ENCODE data around the gene XKR8. TPM values are rescaled to one million over a fixed set of nuclear protein-coding genes. Genes with fewer than 3 reads are reported as not detected.

XKR8 gene, protein sequence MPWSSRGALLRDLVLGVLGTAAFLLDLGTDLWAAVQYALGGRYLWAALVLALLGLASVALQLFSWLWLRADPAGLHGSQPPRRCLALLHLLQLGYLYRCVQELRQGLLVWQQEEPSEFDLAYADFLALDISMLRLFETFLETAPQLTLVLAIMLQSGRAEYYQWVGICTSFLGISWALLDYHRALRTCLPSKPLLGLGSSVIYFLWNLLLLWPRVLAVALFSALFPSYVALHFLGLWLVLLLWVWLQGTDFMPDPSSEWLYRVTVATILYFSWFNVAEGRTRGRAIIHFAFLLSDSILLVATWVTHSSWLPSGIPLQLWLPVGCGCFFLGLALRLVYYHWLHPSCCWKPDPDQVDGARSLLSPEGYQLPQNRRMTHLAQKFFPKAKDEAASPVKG
- polyA plus RNA-seq = 1 to 10 TPM; 2.8 to 4.2 TPM

- Histone ChIP-seq H3K27me3 (ENCODE audit: control insufficient read depth in 1 of 2, insufficient read depth in 2 of 2, low read length in 2 of 2) (no peaks in the 10 kb centered on the region), H3K36me3 (ENCODE audit: control insufficient read depth in 2 of 2, insufficient read depth in 2 of 2, low read length in 1 of 2) (peaks cover 3 to 5% of the 10 kb centered on the region in 2 donors), H3K9me3 (ENCODE audit: control insufficient read depth in 2 of 2, insufficient read depth in 1 of 2, low read depth in 1 of 2, low read length in 1 of 2) (no peaks in the 10 kb centered on the region), H3K4me1 (ENCODE audit: control insufficient read depth in 2 of 2, insufficient read depth in 2 of 2, low read length in 1 of 2) (peaks cover 5 to 16% of the 10 kb centered on the region in 2 donors), H3K4me3 (ENCODE audit: low read depth in 1 of 2, low read length in 2 of 2) (peak within 1 kb of the TSS; percentile 68 to 82), H3K27ac (ENCODE audit: low read depth in 2 of 2, low read length in 1 of 2) (peak within 1 kb of the TSS; percentile 94 to 98)
- 3% methylated on average over 49 to 68 of the region's 68 CpGs for whole genome bisulfite sequencing, 2 donors
Observed at GRCh38 chr1:27959792-27960603, at the start of gene XKR8. TSS of gene XKR8 (plus strand) at chr1:27959973. CDS start at chr1:27960070, 97 bp downstream.

GRCh38 chr1:27912429-27912828 lies 47.3 kb upstream of the XKR8 start:
- Histone ChIP-seq H3K27ac (ENCODE audit: low read depth in 2 of 2, low read length in 1 of 2) (no peak overlapping the region), H3K4me3 (ENCODE audit: low read depth in 1 of 2, low read length in 2 of 2) (no peak overlapping the region), H3K36me3 (ENCODE audit: control insufficient read depth in 2 of 2, insufficient read depth in 2 of 2, low read length in 1 of 2) (peaks cover 6% of the 10 kb centered on the region in 2 donors), H3K4me1 (ENCODE audit: control insufficient read depth in 2 of 2, insufficient read depth in 2 of 2, low read length in 1 of 2) (peaks cover 0 to 3% of the 10 kb centered on the region in 2 donors), H3K9me3 (ENCODE audit: control insufficient read depth in 2 of 2, insufficient read depth in 1 of 2, low read depth in 1 of 2, low read length in 1 of 2) (peaks cover 0 to 3% of the 10 kb centered on the region in 2 donors), H3K27me3 (ENCODE audit: control insufficient read depth in 1 of 2, insufficient read depth in 2 of 2, low read length in 2 of 2) (no peaks in the 10 kb centered on the region)
- WGBS, 2 donors = 90 to 91% methylated on average over 1 of the region's 1 CpG

DNA sequence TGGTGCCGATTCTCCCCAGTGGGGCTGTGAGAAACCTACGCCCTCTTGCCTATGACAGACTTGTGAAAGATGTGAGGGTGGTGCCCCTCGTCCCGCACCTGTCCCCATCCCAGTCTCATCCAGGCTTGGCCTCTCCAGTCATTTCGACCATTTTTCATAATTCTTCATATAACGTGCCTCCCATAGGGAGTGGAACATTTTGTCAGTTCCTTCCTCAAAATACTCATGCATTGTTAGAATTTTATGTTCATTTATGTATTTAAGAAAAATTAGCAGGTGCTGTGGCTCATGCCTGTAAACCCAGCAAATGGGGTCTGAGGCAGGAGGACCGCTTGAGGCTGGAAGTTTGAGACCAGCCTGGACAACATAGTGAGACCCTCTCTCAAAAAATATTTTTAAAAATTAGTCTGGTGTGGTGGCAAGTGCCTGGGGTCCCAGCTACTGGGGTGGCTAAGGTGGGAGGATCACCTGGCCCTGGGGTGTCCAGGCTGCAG lies 44.6 kb upstream of the XKR8 start:
- WGBS, 2 donors = 65 to 67% methylated on average over 7 of the region's 7 CpGs
- H3K27me3 ChIP-seq (ENCODE audit: control insufficient read depth in 1 of 2, insufficient read depth in 2 of 2, low read length in 2 of 2) = no peaks in the 10 kb centered on the region
- H3K27ac ChIP-seq (ENCODE audit: low read depth in 2 of 2, low read length in 1 of 2) = peak overlapping the region; percentile 68 to 85
- peak overlapping the region; percentile 77 to 79 for H3K4me3 ChIP-seq (ENCODE audit: low read depth in 1 of 2, low read length in 2 of 2)
- H3K9me3 ChIP-seq (ENCODE audit: control insufficient read depth in 2 of 2, insufficient read depth in 1 of 2, low read depth in 1 of 2, low read length in 1 of 2) = peaks cover 0 to 3% of the 10 kb centered on the region in 2 donors
- H3K36me3 ChIP-seq (ENCODE audit: control insufficient read depth in 2 of 2, insufficient read depth in 2 of 2, low read length in 1 of 2) = no peaks in the 10 kb centered on the region
- H3K4me1 ChIP-seq (ENCODE audit: control insufficient read depth in 2 of 2, insufficient read depth in 2 of 2, low read length in 1 of 2) = peaks cover 0 to 3% of the 10 kb centered on the region in 2 donors

DNA sequence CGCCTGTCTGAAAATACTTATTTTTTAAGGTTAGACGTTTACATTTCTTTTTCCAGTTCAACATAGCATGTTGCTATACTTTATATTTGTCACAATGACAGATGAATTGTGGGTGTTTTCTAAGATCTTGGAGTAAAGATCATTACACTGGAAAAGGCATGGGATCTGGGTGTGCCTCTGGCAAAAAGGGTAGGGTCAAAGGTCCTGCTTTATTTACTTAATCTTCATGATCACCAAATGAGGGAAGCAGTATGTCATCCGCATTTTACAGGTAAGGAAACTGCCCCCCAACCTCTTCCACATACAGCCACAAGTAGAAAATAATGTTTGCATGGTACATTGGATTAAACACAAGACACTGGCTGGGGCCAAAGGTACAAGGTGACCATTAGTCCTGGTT lies 37.5 kb upstream of the XKR8 start:
- Histone ChIP-seq H3K36me3 (ENCODE audit: control insufficient read depth in 2 of 2, insufficient read depth in 2 of 2, low read length in 1 of 2) (no peaks in the 10 kb centered on the region), H3K9me3 (ENCODE audit: control insufficient read depth in 2 of 2, insufficient read depth in 1 of 2, low read depth in 1 of 2, low read length in 1 of 2) (no peaks in the 10 kb centered on the region), H3K27me3 (ENCODE audit: control insufficient read depth in 1 of 2, insufficient read depth in 2 of 2, low read length in 2 of 2) (no peaks in the 10 kb centered on the region), H3K27ac (ENCODE audit: low read depth in 2 of 2, low read length in 1 of 2) (no peak overlapping the region), H3K4me1 (ENCODE audit: control insufficient read depth in 2 of 2, insufficient read depth in 2 of 2, low read length in 1 of 2) (no peaks in the 10 kb centered on the region), H3K4me3 (ENCODE audit: low read depth in 1 of 2, low read length in 2 of 2) (no peak overlapping the region)
- WGBS, 2 donors = 72 to 74% methylated on average over 3 of the region's 3 CpGs

GRCh38 chr1:27928216-27928954 lies 31.4 kb upstream of the XKR8 start:
- H3K4me1 ChIP-seq (ENCODE audit: control insufficient read depth in 2 of 2, insufficient read depth in 2 of 2, low read length in 1 of 2) = no peaks in the 10 kb centered on the region
- no peaks in the 10 kb centered on the region for H3K27me3 ChIP-seq (ENCODE audit: control insufficient read depth in 1 of 2, insufficient read depth in 2 of 2, low read length in 2 of 2)
- no peaks in the 10 kb centered on the region for H3K9me3 ChIP-seq (ENCODE audit: control insufficient read depth in 2 of 2, insufficient read depth in 1 of 2, low read depth in 1 of 2, low read length in 1 of 2)
- H3K36me3 ChIP-seq (ENCODE audit: control insufficient read depth in 2 of 2, insufficient read depth in 2 of 2, low read length in 1 of 2) = no peaks in the 10 kb centered on the region
- no peak overlapping the region for H3K27ac ChIP-seq (ENCODE audit: low read depth in 2 of 2, low read length in 1 of 2)
- no peak overlapping the region for H3K4me3 ChIP-seq (ENCODE audit: low read depth in 1 of 2, low read length in 2 of 2)
- 60 to 75% methylated on average over 5 of the region's 5 CpGs for WGBS, 2 donors

DNA sequence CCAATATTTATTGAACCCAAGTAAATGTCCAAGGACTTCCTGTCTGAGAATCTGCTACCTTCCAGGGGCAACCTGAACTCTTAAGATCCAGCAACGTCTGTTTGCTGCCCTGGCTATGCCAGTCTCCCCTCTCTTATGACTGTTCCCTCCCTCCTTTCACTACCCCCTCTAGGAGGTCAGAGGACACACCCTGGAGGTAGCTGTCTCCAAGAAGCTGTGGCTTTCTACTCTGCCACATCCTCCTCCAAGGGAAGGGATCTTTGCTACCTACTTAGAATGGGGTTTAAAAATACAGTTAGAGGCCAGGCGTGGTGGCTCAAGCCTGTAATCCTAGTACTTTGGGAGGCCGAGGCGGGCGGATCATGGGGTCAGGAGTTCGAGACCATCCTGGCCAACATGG lies 28.6 kb upstream of the XKR8 start:
- Histone ChIP-seq H3K27ac (ENCODE audit: low read depth in 2 of 2, low read length in 1 of 2) (no peak overlapping the region), H3K27me3 (ENCODE audit: control insufficient read depth in 1 of 2, insufficient read depth in 2 of 2, low read length in 2 of 2) (no peaks in the 10 kb centered on the region), H3K4me1 (ENCODE audit: control insufficient read depth in 2 of 2, insufficient read depth in 2 of 2, low read length in 1 of 2) (peaks cover 4 to 5% of the 10 kb centered on the region in 2 donors), H3K9me3 (ENCODE audit: control insufficient read depth in 2 of 2, insufficient read depth in 1 of 2, low read depth in 1 of 2, low read length in 1 of 2) (no peaks in the 10 kb centered on the region), H3K36me3 (ENCODE audit: control insufficient read depth in 2 of 2, insufficient read depth in 2 of 2, low read length in 1 of 2) (no peaks in the 10 kb centered on the region), H3K4me3 (ENCODE audit: low read depth in 1 of 2, low read length in 2 of 2) (no peak overlapping the region)
- WGBS, 2 donors = 83 to 87% methylated on average over 6 of the region's 6 CpGs

- Histone ChIP-seq H3K36me3 (ENCODE audit: control insufficient read depth in 2 of 2, insufficient read depth in 2 of 2, low read length in 1 of 2) (no peaks in the 10 kb centered on the region), H3K27ac (ENCODE audit: low read depth in 2 of 2, low read length in 1 of 2) (no peak overlapping the region), H3K27me3 (ENCODE audit: control insufficient read depth in 1 of 2, insufficient read depth in 2 of 2, low read length in 2 of 2) (no peaks in the 10 kb centered on the region), H3K9me3 (ENCODE audit: control insufficient read depth in 2 of 2, insufficient read depth in 1 of 2, low read depth in 1 of 2, low read length in 1 of 2) (no peaks in the 10 kb centered on the region), H3K4me3 (ENCODE audit: low read depth in 1 of 2, low read length in 2 of 2) (no peak overlapping the region), H3K4me1 (ENCODE audit: control insufficient read depth in 2 of 2, insufficient read depth in 2 of 2, low read length in 1 of 2) (peaks cover 4 to 5% of the 10 kb centered on the region in 2 donors)
- 83% methylated on average over 3 to 4 of the region's 4 CpGs for WGBS, 2 donors
Observed at GRCh38 chr1:27931759-27932158, 28.0 kb upstream of the XKR8 start.

DNA sequence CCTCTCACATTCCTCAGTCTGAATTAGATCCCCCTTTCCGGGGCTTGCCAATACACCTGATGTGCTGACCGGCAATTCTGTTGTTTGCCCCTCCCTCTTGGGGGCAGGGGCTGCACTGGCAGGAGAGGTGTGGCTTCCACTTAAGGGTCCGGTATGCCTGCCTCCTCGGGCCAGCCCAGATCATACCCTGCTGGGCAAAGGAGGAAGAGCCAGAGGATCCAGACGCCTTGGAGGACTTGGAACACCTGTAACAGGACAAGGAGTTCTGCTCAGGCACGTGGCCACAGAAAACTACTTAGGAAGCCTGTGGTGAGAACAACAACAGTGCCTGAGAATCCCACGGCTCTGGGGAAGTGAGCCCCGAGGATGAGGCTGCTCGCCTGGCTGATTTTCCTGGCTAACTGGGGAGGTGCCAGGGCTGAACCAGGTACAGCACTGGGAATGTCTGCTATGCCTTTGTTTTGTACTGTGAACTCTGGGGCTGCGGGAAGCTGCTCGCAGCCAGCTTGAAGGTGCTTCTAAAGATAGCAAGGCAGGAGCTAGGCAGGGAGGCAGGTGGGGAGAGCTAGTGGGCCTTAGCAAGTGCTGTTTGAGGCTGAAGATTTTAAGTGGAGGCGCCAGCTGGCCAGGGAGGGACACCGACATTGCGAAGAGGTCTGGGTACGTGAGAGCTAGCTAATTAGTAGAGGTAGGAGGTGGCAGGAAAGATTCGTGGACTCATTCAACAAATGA lies 24.8 kb upstream of the XKR8 start, which contains the start of gene SMPDL3B:
Gene SMPDL3B, plus strand, starts transcription at position 183 of the 732 bp plus-strand sequence. Its CDS starts 184 bp downstream, at position 367.
- peaks cover 4 to 5% of the 10 kb centered on the region in 2 donors for H3K4me1 ChIP-seq (ENCODE audit: control insufficient read depth in 2 of 2, insufficient read depth in 2 of 2, low read length in 1 of 2)
- H3K27me3 ChIP-seq (ENCODE audit: control insufficient read depth in 1 of 2, insufficient read depth in 2 of 2, low read length in 2 of 2) = no peaks in the 10 kb centered on the region
- WGBS, 2 donors = 3 to 6% methylated on average over 16 of the region's 16 CpGs
- H3K27ac ChIP-seq (ENCODE audit: low read depth in 2 of 2, low read length in 1 of 2) = no peak within 1 kb of the TSS
- peak within 1 kb of the TSS; percentile 27 to 33 for H3K4me3 ChIP-seq (ENCODE audit: low read depth in 1 of 2, low read length in 2 of 2)
- no peaks in the 10 kb centered on the region for H3K9me3 ChIP-seq (ENCODE audit: control insufficient read depth in 2 of 2, insufficient read depth in 1 of 2, low read depth in 1 of 2, low read length in 1 of 2)
- H3K36me3 ChIP-seq (ENCODE audit: control insufficient read depth in 2 of 2, insufficient read depth in 2 of 2, low read length in 1 of 2) = no peaks in the 10 kb centered on the region

Measured in esophagus (tissue), 2 donors.